Measurements from ENCODE around the gene SLC35E1.

SLC35E1 gene

DNA sequence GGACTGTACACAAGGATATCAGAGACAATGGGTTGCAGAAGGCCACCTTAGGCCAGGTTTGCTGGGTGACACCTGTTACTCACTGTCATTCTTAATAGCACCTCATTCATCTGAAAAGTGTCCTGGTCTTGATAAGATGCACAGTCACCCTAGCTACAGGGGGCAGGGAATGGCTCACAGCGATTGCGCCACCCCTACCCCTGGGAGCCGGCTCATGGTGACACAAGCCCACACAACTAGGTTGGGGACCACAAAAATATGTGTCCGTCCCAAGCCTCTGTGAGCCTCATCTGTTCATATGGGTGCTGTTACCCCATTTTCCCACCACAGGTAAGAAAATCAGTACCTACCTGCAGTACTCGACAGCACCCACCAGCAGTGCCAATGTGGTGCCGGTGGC lies 32.4 kb upstream of the SLC35E1 start:
- peaks cover 5% of the 10 kb centered on the region for H3K36me3 ChIP-seq (ENCODE audit: control insufficient read depth, insufficient read depth, low read length)
- TF ChIP-seq, protein P1, sequence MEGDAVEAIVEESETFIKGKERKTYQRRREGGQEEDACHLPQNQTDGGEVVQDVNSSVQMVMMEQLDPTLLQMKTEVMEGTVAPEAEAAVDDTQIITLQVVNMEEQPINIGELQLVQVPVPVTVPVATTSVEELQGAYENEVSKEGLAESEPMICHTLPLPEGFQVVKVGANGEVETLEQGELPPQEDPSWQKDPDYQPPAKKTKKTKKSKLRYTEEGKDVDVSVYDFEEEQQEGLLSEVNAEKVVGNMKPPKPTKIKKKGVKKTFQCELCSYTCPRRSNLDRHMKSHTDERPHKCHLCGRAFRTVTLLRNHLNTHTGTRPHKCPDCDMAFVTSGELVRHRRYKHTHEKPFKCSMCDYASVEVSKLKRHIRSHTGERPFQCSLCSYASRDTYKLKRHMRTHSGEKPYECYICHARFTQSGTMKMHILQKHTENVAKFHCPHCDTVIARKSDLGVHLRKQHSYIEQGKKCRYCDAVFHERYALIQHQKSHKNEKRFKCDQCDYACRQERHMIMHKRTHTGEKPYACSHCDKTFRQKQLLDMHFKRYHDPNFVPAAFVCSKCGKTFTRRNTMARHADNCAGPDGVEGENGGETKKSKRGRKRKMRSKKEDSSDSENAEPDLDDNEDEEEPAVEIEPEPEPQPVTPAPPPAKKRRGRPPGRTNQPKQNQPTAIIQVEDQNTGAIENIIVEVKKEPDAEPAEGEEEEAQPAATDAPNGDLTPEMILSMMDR (IDR thresholded peaks at IDR 0.05; ENCODE audit: insufficient read depth, low read length, poor library complexity, severe bottlenecking), result no peak
- H3K4me3 ChIP-seq (replicated peaks; ENCODE audit: low read depth, low read length), result no peak overlapping the region
- H3K27me3 ChIP-seq (replicated peaks; ENCODE audit: control insufficient read depth, insufficient read depth, low read length), result no peaks in the 10 kb centered on the region
- no peak for DNase-seq (ENCODE audit: extremely low read depth, insufficient read length)

DNA sequence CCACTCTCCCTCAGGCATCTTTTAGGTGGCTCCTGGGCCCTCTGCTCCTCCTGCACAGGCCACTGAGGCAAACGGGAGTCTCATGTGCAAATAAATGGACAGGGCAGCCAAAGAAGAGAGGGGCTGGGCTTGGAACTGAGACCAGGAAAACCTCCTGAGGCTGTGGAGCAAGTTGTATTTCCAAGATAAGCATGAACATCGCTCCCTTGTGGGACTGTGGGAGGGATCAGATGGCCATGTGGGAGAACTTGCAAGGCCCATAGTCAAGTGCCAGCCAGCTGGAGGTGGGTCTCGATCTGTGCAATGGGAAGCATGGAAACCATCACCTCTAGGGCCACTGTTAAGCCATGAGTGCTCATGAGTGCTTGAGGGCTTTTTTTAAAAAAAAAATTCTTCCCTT lies 30.9 kb upstream of the SLC35E1 start:
- TF ChIP-seq, protein P1 (IDR thresholded peaks at IDR 0.05; ENCODE audit: insufficient read depth, low read length, poor library complexity, severe bottlenecking), result no peak
- H3K4me3 ChIP-seq (replicated peaks; ENCODE audit: low read depth, low read length), result no peak overlapping the region
- H3K27me3 ChIP-seq (replicated peaks; ENCODE audit: control insufficient read depth, insufficient read depth, low read length), result no peaks in the 10 kb centered on the region
- DNase-seq (ENCODE audit: extremely low read depth, insufficient read length), result no peak
- H3K36me3 ChIP-seq (ENCODE audit: control insufficient read depth, insufficient read depth, low read length), result peaks cover 5% of the 10 kb centered on the region

DNA sequence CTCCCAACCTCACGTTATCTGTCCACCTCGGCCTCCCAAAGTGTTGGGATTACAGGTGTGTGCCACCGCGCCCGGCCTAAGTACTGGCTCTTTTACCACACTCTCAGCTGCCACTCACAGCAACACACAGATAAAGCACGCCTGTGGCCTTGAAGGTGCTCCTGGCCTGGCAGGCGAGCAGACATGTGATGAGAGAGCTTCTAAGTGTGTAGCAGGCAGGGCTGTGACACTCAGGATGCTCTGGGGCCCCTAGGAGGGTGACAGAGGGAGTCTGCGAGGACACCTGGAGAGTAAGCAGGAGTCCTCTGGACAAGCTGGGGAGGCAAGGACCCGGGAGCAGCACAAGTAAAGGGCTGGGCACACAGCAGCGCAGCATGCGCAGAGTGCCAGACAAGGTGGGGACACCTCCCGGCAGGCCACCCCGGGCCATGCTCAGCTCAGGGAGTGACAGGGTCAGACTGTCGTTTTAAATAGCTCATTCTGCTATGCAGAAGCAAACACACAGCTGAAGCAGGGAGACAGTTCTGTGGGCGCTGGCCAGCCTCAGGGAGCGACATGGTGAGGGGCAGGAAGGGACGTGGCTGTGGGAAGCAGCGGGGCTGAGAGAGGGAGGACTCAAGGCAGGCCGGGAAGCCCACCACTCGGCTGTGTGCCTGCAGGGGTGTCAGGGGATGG lies 29.3 kb upstream of the SLC35E1 start:
- TF ChIP-seq, protein P1 (IDR thresholded peaks at IDR 0.05; ENCODE audit: insufficient read depth, low read length, poor library complexity, severe bottlenecking), result no peak
- peaks cover 2% of the 10 kb centered on the region for H3K36me3 ChIP-seq (ENCODE audit: control insufficient read depth, insufficient read depth, low read length)
- no peaks in the 10 kb centered on the region for H3K27me3 ChIP-seq (replicated peaks; ENCODE audit: control insufficient read depth, insufficient read depth, low read length)
- no peak overlapping the region for H3K4me3 ChIP-seq (replicated peaks; ENCODE audit: low read depth, low read length)
- no peak for DNase-seq (ENCODE audit: extremely low read depth, insufficient read length)

DNA sequence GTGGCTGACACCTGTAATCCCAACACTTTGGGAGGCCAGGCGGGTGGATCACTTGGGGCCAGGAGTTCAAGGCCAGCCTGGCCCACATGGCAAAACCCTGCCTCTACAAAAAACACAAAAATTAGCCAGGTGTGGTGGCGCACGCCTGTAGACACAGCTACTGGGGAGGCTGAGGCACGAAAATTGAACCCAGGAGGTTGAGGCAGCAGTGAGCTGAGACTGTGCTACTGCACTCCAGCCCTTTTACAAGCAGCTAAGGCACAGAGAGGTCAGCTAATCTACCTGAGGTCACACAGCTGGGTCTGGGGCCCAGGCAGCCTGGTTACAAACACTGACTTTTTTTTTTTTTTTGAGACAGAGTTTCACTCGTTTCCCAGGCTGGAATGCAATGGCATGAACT lies 28.6 kb upstream of the SLC35E1 start:
- Histone ChIP-seq H3K36me3 (ENCODE audit: control insufficient read depth, insufficient read depth, low read length) (peaks cover 2% of the 10 kb centered on the region), H3K27me3 (replicated peaks; ENCODE audit: control insufficient read depth, insufficient read depth, low read length) (no peaks in the 10 kb centered on the region), H3K4me3 (replicated peaks; ENCODE audit: low read depth, low read length) (no peak overlapping the region)
- DNase-seq (ENCODE audit: extremely low read depth, insufficient read length), result no peak
- TF ChIP-seq, protein P1 (IDR thresholded peaks at IDR 0.05; ENCODE audit: insufficient read depth, low read length, poor library complexity, severe bottlenecking), result no peak

DNA sequence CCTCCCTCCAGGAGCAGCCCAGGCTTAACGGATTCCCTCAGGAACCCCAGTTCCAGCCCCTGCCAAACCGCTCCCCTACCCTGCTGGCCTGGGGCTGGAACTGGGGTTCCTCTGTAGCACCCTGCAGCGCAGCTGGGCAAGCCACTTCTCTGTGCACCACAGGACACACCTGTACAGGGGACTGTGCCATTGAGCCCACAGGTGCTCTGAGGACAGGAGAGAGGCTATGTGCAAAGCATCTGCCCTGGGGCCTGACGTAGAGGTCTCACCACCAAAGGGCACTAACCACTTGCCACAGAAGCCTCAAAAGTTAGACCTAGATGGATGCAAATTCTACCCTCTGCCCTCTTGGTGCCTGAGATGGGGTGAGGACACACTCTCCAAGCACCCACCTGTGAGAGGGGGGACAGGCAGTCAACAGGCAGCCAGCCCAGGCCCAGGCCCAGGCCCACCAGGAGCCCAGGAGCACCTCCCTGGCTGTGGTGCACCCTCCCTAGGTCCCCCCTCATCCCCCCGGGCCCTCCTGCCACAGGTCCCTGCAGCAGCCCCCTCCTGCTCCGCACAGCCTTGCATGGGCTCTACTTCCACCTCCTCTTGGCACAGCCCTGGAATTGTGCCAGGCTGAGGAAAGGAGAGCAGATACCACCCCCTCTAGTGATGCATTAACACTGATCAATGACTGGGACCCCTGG lies 27.6 kb upstream of the SLC35E1 start:
- no peak overlapping the region for H3K4me3 ChIP-seq (replicated peaks; ENCODE audit: low read depth, low read length)
- H3K36me3 ChIP-seq (ENCODE audit: control insufficient read depth, insufficient read depth, low read length), result peaks cover 2% of the 10 kb centered on the region
- no peaks in the 10 kb centered on the region for H3K27me3 ChIP-seq (replicated peaks; ENCODE audit: control insufficient read depth, insufficient read depth, low read length)
- TF ChIP-seq, protein P1 (IDR thresholded peaks at IDR 0.05; ENCODE audit: insufficient read depth, low read length, poor library complexity, severe bottlenecking), result no peak
- no peak for DNase-seq (ENCODE audit: extremely low read depth, insufficient read length)
